ENCODE results near the gene DMD.

Gene DMD

GRCh38 chrX:31708116-31708515, 1503.2 kb downstream of the DMD start:
- no peak overlapping the region for H3K4me3 ChIP-seq (ENCODE audit: low read length)
- no peak for TF ChIP-seq CTCF (IDR thresholded peaks at IDR 0.05; ENCODE audit: insufficient read depth, low read depth, low read length, missing control alignments)
- no peak for DNase-seq (ENCODE audit: low read depth)

- TF ChIP-seq CTCF (IDR thresholded peaks at IDR 0.05; ENCODE audit: insufficient read depth, low read depth, low read length, missing control alignments): no peak
- DNase-seq (ENCODE audit: low read depth): no peak
- no peak overlapping the region for H3K4me3 ChIP-seq (ENCODE audit: low read length)
Measured at GRCh38 chrX:31706466-31706865, 1504.9 kb downstream of the DMD start.

GRCh38 chrX:31705816-31706215, 1505.5 kb downstream of the DMD start:
- H3K4me3 ChIP-seq (ENCODE audit: low read length): no peak overlapping the region
- TF ChIP-seq CTCF (IDR thresholded peaks at IDR 0.05; ENCODE audit: insufficient read depth, low read depth, low read length, missing control alignments): no peak
- DNase-seq (ENCODE audit: low read depth): no peak

GRCh38 chrX:31704938-31705337, 1506.4 kb downstream of the DMD start:
- TF ChIP-seq CTCF (IDR thresholded peaks at IDR 0.05; ENCODE audit: insufficient read depth, low read depth, low read length, missing control alignments): no peak
- no peak overlapping the region for H3K4me3 ChIP-seq (ENCODE audit: low read length)
- DNase-seq (ENCODE audit: low read depth): no peak

- no peak for DNase-seq (ENCODE audit: low read depth)
- no peak for TF ChIP-seq CTCF (IDR thresholded peaks at IDR 0.05; ENCODE audit: insufficient read depth, low read depth, low read length, missing control alignments)
- no peak overlapping the region for H3K4me3 ChIP-seq (ENCODE audit: low read length)
Measured at GRCh38 chrX:31702222-31702621, 1509.1 kb downstream of the DMD start.

DNA sequence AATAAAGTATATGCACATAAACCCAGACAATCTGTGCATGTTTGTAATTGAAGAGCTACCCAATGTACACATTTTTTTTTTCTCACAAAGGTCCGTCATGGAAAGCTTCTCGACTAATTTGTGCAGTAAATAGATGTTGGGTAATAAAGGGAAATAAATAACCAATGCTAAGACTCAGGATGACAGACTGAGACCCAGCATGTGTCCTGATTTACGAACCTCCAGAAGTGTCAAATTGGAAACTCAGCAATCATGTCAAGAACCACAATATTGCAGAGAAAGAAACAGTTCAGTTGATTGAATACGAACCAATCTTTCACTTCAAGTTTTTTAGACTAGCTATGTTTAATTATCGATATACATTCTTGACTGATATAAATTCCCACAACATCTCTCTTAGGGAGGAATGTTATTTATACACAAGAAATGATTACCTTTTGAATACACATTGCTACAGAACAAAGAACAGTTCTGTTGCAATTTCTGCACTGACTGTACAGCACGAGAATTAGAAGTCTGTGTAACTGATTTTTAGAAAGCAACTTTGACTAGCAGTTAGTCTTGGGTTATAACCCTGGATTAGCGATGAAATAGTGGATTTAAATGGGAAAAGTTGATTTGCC, 1513.9 kb downstream of the DMD start:
- no peak overlapping the region for H3K4me3 ChIP-seq (ENCODE audit: low read length)
- DNase-seq (ENCODE audit: low read depth): no peak
- TF ChIP-seq CTCF (IDR thresholded peaks at IDR 0.05; ENCODE audit: insufficient read depth, low read depth, low read length, missing control alignments): no peak

DNA sequence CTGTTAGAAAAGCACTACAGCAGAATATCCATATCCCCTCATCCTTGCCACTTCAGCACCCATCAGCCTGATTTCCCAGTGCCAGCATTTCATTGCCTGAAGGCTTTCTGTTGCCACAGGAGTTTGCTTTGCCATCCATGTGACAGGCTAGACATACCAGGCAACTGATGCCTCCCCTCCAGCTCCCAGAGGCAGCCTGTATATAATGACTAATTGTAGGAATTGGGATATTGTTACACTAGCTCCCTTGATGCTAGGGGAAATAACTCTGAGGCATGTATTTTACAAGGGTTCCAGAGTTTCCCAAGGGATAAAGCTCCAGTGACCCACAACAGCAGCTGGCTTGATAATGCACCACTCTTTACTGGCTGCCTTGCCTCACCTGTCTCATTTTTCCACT, 1531.5 kb downstream of the DMD start:
- DNase-seq (ENCODE audit: low read depth): peak; percentile 0
- H3K4me3 ChIP-seq (ENCODE audit: low read length): no peak overlapping the region
- TF ChIP-seq CTCF (IDR thresholded peaks at IDR 0.05; ENCODE audit: insufficient read depth, low read depth, low read length, missing control alignments): no peak
